ENCODE measurements around the gene GRK4. TPM values are rescaled to one million over a fixed set of nuclear protein-coding genes. Genes with fewer than 3 reads are reported as not detected.
A peak's percentile ranks its signal among the peaks of the same experiment; 100 is the strongest.

GRK4 gene
- total and polyA plus RNA-seq, 12 donors: 4.7 to 24.5 (median 10.3) TPM

GRCh38 chr4:3011456-3012220 is 48.3 kb downstream of the GRK4 start:
- H3K4me1 ChIP-seq: peaks cover 0 to 5% (median 0%) of the 10 kb centered on the region in 9 donors
- ATAC-seq (no peak), DNase-seq (no peak)
- H3K4me3 ChIP-seq: no peak overlapping the region
- H3K9me3 ChIP-seq: no peaks in the 10 kb centered on the region
- no peak for TF ChIP-seq CTCF (IDR thresholded peaks at IDR 0.05)
- intact Hi-C loops (cut with DNase I): no loop called here
- H3K36me3 ChIP-seq: no peaks in the 10 kb centered on the region
- H3K27me3 ChIP-seq: no peaks in the 10 kb centered on the region
- 91 to 92% methylated on average over 17 of the region's 17 CpGs for WGBS, 2 donors
- no peak overlapping the region for H3K27ac ChIP-seq

- Histone ChIP-seq H3K36me3 (peaks cover 0 to 3% (median 0%) of the 10 kb centered on the region in 9 donors), H3K4me1 (peaks cover 0 to 5% (median 0%) of the 10 kb centered on the region in 9 donors), H3K27me3 (no peaks in the 10 kb centered on the region), H3K9me3 (no peaks in the 10 kb centered on the region), H3K27ac (no peak overlapping the region), H3K4me3 (no peak overlapping the region)
- intact Hi-C loops (cut with DNase I): no loop called here
- no peak for TF ChIP-seq CTCF (IDR thresholded peaks at IDR 0.05)
- ATAC-seq (no peak), DNase-seq (no peak)
- WGBS, 2 donors: 92 to 94% methylated on average over 7 of the region's 7 CpGs
These were observed 50.0 kb downstream of the GRK4 start for GRCh38 chr4:3013323-3013722.

GRCh38 chr4:3013839-3014350 is 50.5 kb downstream of the GRK4 start:
- 73 to 75% methylated on average over 8 of the region's 8 CpGs for WGBS, 2 donors
- DNase-seq: no peak
- no peak overlapping the region for H3K27ac ChIP-seq
- no peak for TF ChIP-seq CTCF (IDR thresholded peaks at IDR 0.05)
- peaks cover 0 to 5% (median 0%) of the 10 kb centered on the region in 9 donors for H3K4me1 ChIP-seq
- H3K9me3 ChIP-seq: no peaks in the 10 kb centered on the region
- H3K4me3 ChIP-seq: no peak overlapping the region
- ATAC-seq: peak in 2 of 8 donors; percentile 46 to 81
- H3K27me3 ChIP-seq: no peaks in the 10 kb centered on the region
- peaks cover 0 to 3% (median 0%) of the 10 kb centered on the region in 9 donors for H3K36me3 ChIP-seq
- intact Hi-C loops (cut with DNase I): no loop called here

GRCh38 chr4:3016961-3017360 is 53.6 kb downstream of the GRK4 start:
- no peak for DNase-seq
- Histone ChIP-seq H3K9me3 (no peaks in the 10 kb centered on the region), H3K4me3 (no peak overlapping the region), H3K4me1 (peaks cover 0 to 5% (median 0%) of the 10 kb centered on the region in 9 donors), H3K27me3 (no peaks in the 10 kb centered on the region), H3K27ac (no peak overlapping the region), H3K36me3 (peaks cover 0 to 5% (median 0%) of the 10 kb centered on the region in 9 donors)
- peak in 2 of 8 donors; percentile 41 to 53 for ATAC-seq
- intact Hi-C loops (cut with DNase I): no loop called here
- 76 to 80% methylated on average over 4 of the region's 4 CpGs for WGBS, 2 donors
- no peak for TF ChIP-seq CTCF (IDR thresholded peaks at IDR 0.05)

Measured in heart right ventricle (tissue), 16 donors.